Neuronal stem cell (in vitro differentiated cells): ENCODE results near the gene PTPRD. TPM values are rescaled to one million over a fixed set of nuclear protein-coding genes. Genes with fewer than 3 reads are reported as not detected.

Experiments
- DNase-seq: peaks from one replicate; pipeline ENCODE4 v3.0.0-alpha.2; 2013; ENCODE audit warnings: low spot score
- H2AFZ ChIP-seq: one replicate; pipeline ENCODE4 v1.6.1; 2013; ENCODE audit warnings: mild to moderate bottlenecking, low read length, inconsistent platforms
- H2AK5ac ChIP-seq: 2 replicates; pipeline ENCODE4 v1.6.1; 2013; ENCODE audit warnings: low read depth, mild to moderate bottlenecking, inconsistent platforms, low read length, moderate library complexity, mixed read lengths
- H2BK120ac ChIP-seq: 2 replicates; pipeline ENCODE4 v1.6.1; 2013; ENCODE audit warnings: low read depth, mild to moderate bottlenecking, inconsistent platforms, low read length, moderate library complexity, mixed read lengths
- H2BK12ac ChIP-seq: one replicate; pipeline ENCODE4 v1.6.1; 2013; ENCODE audit warnings: low read length, inconsistent platforms
- H2BK15ac ChIP-seq: 2 replicates; pipeline ENCODE4 v1.6.1; 2013; ENCODE audit warnings: mild to moderate bottlenecking, low read length, inconsistent platforms, mixed read lengths
- H2BK5ac ChIP-seq: one replicate; pipeline ENCODE4 v1.6.1; 2013; ENCODE audit warnings: inconsistent platforms, mild to moderate bottlenecking, low read length, moderate library complexity
- H3K14ac ChIP-seq: one replicate; pipeline ENCODE4 v1.6.1; 2013; ENCODE audit warnings: low read length, inconsistent platforms
- H3K18ac ChIP-seq: 2 replicates; pipeline ENCODE4 v1.6.1; 2013; ENCODE audit warnings: low read length, inconsistent platforms
- H3K23ac ChIP-seq: 2 replicates; pipeline ENCODE4 v1.6.1; 2013; ENCODE audit warnings: low read depth, mild to moderate bottlenecking, mixed read lengths, low read length, inconsistent platforms; ENCODE audit not compliant: poor library complexity
- H3K27ac ChIP-seq: replicated peaks from 3 replicates; pipeline ENCODE4 v1.5.1; 2013; ENCODE audit warnings: low read length, inconsistent platforms
- H3K27me3 ChIP-seq, 3 experiments: 2 replicates each; pipeline ENCODE4 v1.6.1; 2013; ENCODE audit warnings: low read length in 3 of 3, mild to moderate bottlenecking in 2 of 3, inconsistent platforms in 1 of 3, low read depth in 1 of 3, mixed read lengths in 1 of 3, moderate library complexity in 1 of 3; ENCODE audit not compliant: control insufficient read depth in 3 of 3, insufficient read depth in 3 of 3
- H3K36me3 ChIP-seq, 2 donors: replicated peaks in 1 of 2; 2 replicates each; pipeline ENCODE4 v1.6.1; 2013; ENCODE audit warnings: low read length in 2 of 2; ENCODE audit not compliant: control insufficient read depth in 2 of 2, insufficient read depth in 2 of 2
- H3K4ac ChIP-seq: 2 replicates; pipeline ENCODE4 v1.6.1; 2013; ENCODE audit warnings: inconsistent platforms, mild to moderate bottlenecking, low read length, moderate library complexity
- H3K4me1 ChIP-seq, 2 donors: 1 replicate in 1 of 2; 2 replicates in 1 of 2; pipeline ENCODE4 v1.6.1; 2013; ENCODE audit warnings: low read length in 2 of 2, low read depth in 1 of 2; ENCODE audit not compliant: control insufficient read depth in 2 of 2, insufficient read depth in 1 of 2
- H3K4me2 ChIP-seq: one replicate; pipeline ENCODE4 v1.6.1; 2013; ENCODE audit warnings: mild to moderate bottlenecking, low read length, inconsistent platforms; ENCODE audit not compliant: insufficient read depth, poor library complexity, severe bottlenecking
- H3K4me3 ChIP-seq, 2 donors: 2 replicates each; pipeline ENCODE4 v1.5.1; 2013; ENCODE audit warnings: low read length in 2 of 2, mild to moderate bottlenecking in 2 of 2, inconsistent platforms in 1 of 2, moderate library complexity in 1 of 2
- H3K79me1 ChIP-seq: one replicate; pipeline ENCODE4 v1.6.1; 2013; ENCODE audit warnings: low read depth, mild to moderate bottlenecking, inconsistent platforms, low read length, moderate library complexity
- H3K9ac ChIP-seq: one replicate; pipeline ENCODE4 v1.6.1; 2013; ENCODE audit warnings: mild to moderate bottlenecking, low read depth, low read length, inconsistent platforms; ENCODE audit not compliant: poor library complexity
- H3K9me3 ChIP-seq, 2 donors: replicated peaks in 1 of 2; 2 replicates each; pipeline versions ENCODE3 to v1.6.1; 2013; ENCODE audit warnings: low read length in 2 of 2, mild to moderate bottlenecking in 2 of 2, inconsistent platforms in 1 of 2, low read depth in 1 of 2, mixed read lengths in 1 of 2, moderate library complexity in 1 of 2; ENCODE audit not compliant: control insufficient read depth in 2 of 2, insufficient read depth in 1 of 2
- H4K8ac ChIP-seq: one replicate; pipeline ENCODE4 v1.6.1; 2013; ENCODE audit warnings: low read depth, mild to moderate bottlenecking, inconsistent platforms, low read length, moderate library complexity
- H4K91ac ChIP-seq: one replicate; pipeline ENCODE4 v1.6.1; 2013; ENCODE audit warnings: low read length, low read depth, mild to moderate bottlenecking, inconsistent platforms; ENCODE audit not compliant: poor library complexity
- WGBS, 2 donors: extraction: QIAGEN DNeasy Blood & Tissue Kit; methylation state at CpG; one replicate each; pipeline ENCODE4 v1.1.7; 2013; ENCODE audit warnings: missing lambda C conversion rate in 2 of 2, mixed read lengths in 1 of 2; ENCODE audit not compliant: insufficient read length in 2 of 2, insufficient replicate concordance in 1 of 2; ENCODE audit errors: extremely low coverage in 2 of 2; 5-methylcytosine and 5-hydroxymethylcytosine counted together
- small RNA-seq: library from polyadenylated mRNA; stranded (forward); fragments of <200 nt; extraction: miRNeasy Mini kit (QIAGEN cat#:217004); gene quantifications from one replicate; pipeline ENCODE3, GENCODE V24; 2013; ENCODE audit not compliant: insufficient read depth

PTPRD gene

GRCh38 chr9:8267636-8268035 lies 2345.2 kb downstream of the PTPRD start:
- no peak for DNase-seq
- Histone ChIP-seq H3K4me3 (no peak overlapping the region), H3K18ac (no peak overlapping the region), H2BK5ac (no peak overlapping the region), H3K27me3 (no peaks in the 10 kb centered on the region), H3K9me3 (no peaks in the 10 kb centered on the region), H3K4me2 (no peak overlapping the region), H2AFZ (no peak overlapping the region), H3K23ac (no peak overlapping the region), H3K27ac (no peak overlapping the region), H4K91ac (no peak overlapping the region), H3K14ac (no peak overlapping the region), H3K4ac (no peak overlapping the region), H3K79me1 (no peaks in the 10 kb centered on the region), H3K4me1 (peaks cover 0 to 4% of the 10 kb centered on the region in 2 donors), H2BK120ac (no peak overlapping the region), H2AK5ac (no peak overlapping the region), H2BK12ac (no peak overlapping the region), H2BK15ac (no peak overlapping the region), H4K8ac (no peak overlapping the region), H3K9ac (no peak overlapping the region), H3K36me3 (no peaks in the 10 kb centered on the region)
- no CpG with 5 or more reads among the region's 2 CpGs for WGBS, 2 donors

- Histone ChIP-seq H3K36me3 (no peaks in the 10 kb centered on the region), H3K23ac (no peak overlapping the region), H3K9me3 (no peaks in the 10 kb centered on the region), H3K4me1 (peaks cover 0 to 4% of the 10 kb centered on the region in 2 donors), H2BK15ac (no peak overlapping the region), H3K27me3 (no peaks in the 10 kb centered on the region), H3K14ac (no peak overlapping the region), H3K9ac (no peak overlapping the region), H2AK5ac (no peak overlapping the region), H2BK5ac (no peak overlapping the region), H2BK12ac (no peak overlapping the region), H2AFZ (no peak overlapping the region), H3K18ac (no peak overlapping the region), H3K4me2 (no peak overlapping the region), H4K8ac (no peak overlapping the region), H2BK120ac (no peak overlapping the region), H3K79me1 (no peaks in the 10 kb centered on the region), H3K4me3 (no peak overlapping the region), H4K91ac (no peak overlapping the region), H3K27ac (no peak overlapping the region), H3K4ac (no peak overlapping the region)
- no CpG with 5 or more reads among the region's 1 CpG for WGBS, 2 donors
- no peak for DNase-seq
Measured at GRCh38 chr9:8266861-8267260, 2345.9 kb downstream of the PTPRD start.

GRCh38 chr9:8265281-8265680 lies 2347.5 kb downstream of the PTPRD start:
- Histone ChIP-seq H3K23ac (no peak overlapping the region), H3K4ac (no peak overlapping the region), H3K14ac (no peak overlapping the region), H4K91ac (no peak overlapping the region), H3K9me3 (no peaks in the 10 kb centered on the region), H2BK5ac (no peak overlapping the region), H3K79me1 (no peaks in the 10 kb centered on the region), H3K4me1 (peaks cover 0 to 4% of the 10 kb centered on the region in 2 donors), H3K27me3 (no peaks in the 10 kb centered on the region), H3K36me3 (no peaks in the 10 kb centered on the region), H2BK15ac (no peak overlapping the region), H2BK12ac (no peak overlapping the region), H3K9ac (no peak overlapping the region), H3K18ac (no peak overlapping the region), H2AK5ac (no peak overlapping the region), H3K4me2 (no peak overlapping the region), H3K4me3 (no peak overlapping the region), H3K27ac (no peak overlapping the region), H2AFZ (no peak overlapping the region), H4K8ac (no peak overlapping the region), H2BK120ac (no peak overlapping the region)
- no peak for DNase-seq
- no CpG with 5 or more reads among the region's 2 CpGs for WGBS, 2 donors

Small RNA genes lying within 50 kb of the gene (small RNA-seq; reads per million reads assigned to genes)
- gene AL135790.2: not detected
- not detected for gene RNU7-185P
